ENCODE results near the gene SOCS1. TPM values are rescaled to one million over a fixed set of nuclear protein-coding genes. Genes with fewer than 3 reads are reported as not detected.

Gene SOCS1
- total and polyA plus RNA-seq, 2 donors (not counting 1 experiment from before 2014, with no cell fraction given): 29.7 to 107 TPM

GRCh38 chr16:11240636-11241473, 15.1 kb downstream of the SOCS1 start:
- ATAC-seq (ENCODE audit: low read depth) (no peak), DNase-seq (no peak)
- intact Hi-C loops (cut with micrococcal nuclease): no loop called here
- WGBS (ENCODE audit: insufficient coverage): 38% methylated on average over 7 of the region's 10 CpGs
- H3K4me1 Mint-ChIP-seq: peaks cover 2% of the 10 kb centered on the region
- no peaks in the 10 kb centered on the region for H3K79me2 ChIP-seq (ENCODE audit: control insufficient read depth, insufficient read depth, low read length)
- peaks cover 3 to 5% of the 10 kb centered on the region in 2 donors for H3K4me1 ChIP-seq (ENCODE audit: control insufficient read depth in 2 of 2, insufficient read depth in 2 of 2, low read length in 2 of 2)
- H3K27ac Mint-ChIP-seq: no peak overlapping the region
- H4K20me1 ChIP-seq (ENCODE audit: control insufficient read depth, insufficient read depth, low read length, poor library complexity, severe bottlenecking): no peaks in the 10 kb centered on the region
- POLR2A ChIA-PET: no interaction called here
- peak overlapping the region; percentile 42 for H3K4me2 ChIP-seq (replicated peaks; ENCODE audit: low read depth, low read length, poor library complexity, severe bottlenecking)
- peak overlapping the region; percentile 56 for H2AFZ ChIP-seq (ENCODE audit: insufficient read depth, low read depth, low read length, poor library complexity, severe bottlenecking)
- H3K9ac ChIP-seq (ENCODE audit: low read length): no peak overlapping the region
- no peak overlapping the region for H3K27ac ChIP-seq (ENCODE audit: low read length in 2 of 2)
- no peaks in the 10 kb centered on the region for H3K27me3 ChIP-seq (replicated peaks in 1 of 4; ENCODE audit: control extremely low read depth in 1 of 4, control insufficient read depth in 3 of 4, insufficient read depth in 4 of 4, low read length in 3 of 4)
- H3K9me3 Mint-ChIP-seq (ENCODE audit: insufficient read depth): no peaks in the 10 kb centered on the region
- H3K36me3 ChIP-seq (replicated peaks in 1 of 2; ENCODE audit: control extremely low read depth in 1 of 2, control insufficient read depth in 1 of 2, extremely low read depth in 1 of 2, insufficient read depth in 2 of 2, low read length in 1 of 2): no peaks in the 10 kb centered on the region
- no peak overlapping the region for H3K4me3 Mint-ChIP-seq
- no peaks in the 10 kb centered on the region for H3K9me3 ChIP-seq (ENCODE audit: control extremely low read depth in 1 of 3, control insufficient read depth in 2 of 3, insufficient read depth in 1 of 3, low read length in 2 of 3)
- CTCF ChIA-PET: no interaction called here
- TF ChIP-seq CTCF (IDR thresholded peaks at IDR 0.05) (no peak), EZH2 (IDR thresholded peaks at IDR 0.05; ENCODE audit: borderline replicate concordance, insufficient read depth, low read depth, low read length, poor library complexity, severe bottlenecking) (no peak)
- H3K27me3 Mint-ChIP-seq: no peaks in the 10 kb centered on the region
- no peak overlapping the region for H3K4me3 ChIP-seq (ENCODE audit: control extremely low read depth in 1 of 5, extremely low read depth in 1 of 5, insufficient read depth in 1 of 5, low read depth in 2 of 5, low read length in 4 of 5)

Data from B cell (primary cell).